Measurements from ENCODE around the gene LGALS7.
"Not testable (repeated sequence)": the region's sequence is repeated elsewhere in the genome, so short reads cannot be mapped to it uniquely, and the experiment has no call there.

The LGALS7 gene

DNA sequence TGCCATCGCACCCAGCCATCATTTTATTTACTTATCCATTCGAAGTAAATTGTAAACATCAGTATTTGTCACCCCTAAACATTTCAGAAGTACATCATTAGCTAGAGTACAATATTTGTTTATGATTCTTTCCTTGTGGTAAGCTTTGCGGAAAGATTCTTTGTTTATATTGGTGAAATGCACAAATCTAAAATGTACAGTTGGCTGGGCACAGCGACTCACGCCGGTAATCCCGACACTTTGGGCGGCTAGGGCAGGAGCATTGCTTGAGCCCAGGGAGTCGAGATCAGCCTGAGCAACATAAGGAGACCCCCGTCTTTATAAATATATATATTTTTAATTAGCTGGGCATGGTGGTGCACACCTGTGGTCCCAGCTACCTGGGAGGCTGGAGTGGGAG is 25.8 kb upstream of the LGALS7 start:
- no peak for DNase-seq

DNA sequence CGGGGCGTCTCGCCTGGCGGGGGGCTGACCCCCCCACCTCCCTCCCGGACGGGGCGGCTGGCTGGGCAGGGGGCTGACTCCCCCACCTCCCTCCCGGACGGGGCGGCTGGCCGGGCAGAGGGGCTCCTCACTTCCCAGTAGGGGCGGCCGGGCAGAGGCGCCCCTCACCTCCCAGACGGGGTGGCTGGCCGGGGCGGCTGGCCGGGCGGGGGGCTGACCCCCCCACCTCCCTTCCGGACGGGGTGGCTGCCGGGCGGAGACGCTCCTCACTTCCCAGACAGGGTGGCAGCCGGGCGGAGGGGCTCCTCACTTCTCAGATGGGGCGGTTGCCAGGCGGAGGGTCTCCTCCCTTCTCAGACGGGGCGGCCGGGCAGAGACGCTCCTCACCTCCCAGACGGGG is 24.5 kb upstream of the LGALS7 start:
- not testable (repeated sequence) for DNase-seq

GRCh38 chr19:38796154-38796553 is 22.8 kb upstream of the LGALS7 start:
- no peak for DNase-seq

GRCh38 chr19:38795549-38795948 is 22.2 kb upstream of the LGALS7 start:
- DNase-seq, result no peak

DNA sequence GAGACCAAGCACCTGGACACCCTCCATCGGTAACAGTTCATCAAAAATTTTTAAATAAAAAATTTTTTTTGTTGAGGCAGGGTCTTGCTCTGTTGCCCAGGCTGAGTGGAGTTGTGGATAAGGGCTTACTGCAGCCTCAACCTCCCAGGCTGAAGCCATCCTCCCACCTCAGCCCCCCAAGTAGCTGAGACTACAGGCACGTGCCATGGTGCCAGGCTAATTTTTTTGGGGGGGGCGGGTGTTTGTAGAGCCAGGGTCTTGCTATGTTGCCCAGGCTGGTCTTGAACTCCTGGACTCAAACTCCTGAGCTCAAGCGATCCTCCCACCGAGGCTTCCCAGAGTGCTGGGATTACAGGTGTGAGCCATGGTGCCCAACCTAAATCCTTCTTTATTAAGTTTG is 20.4 kb upstream of the LGALS7 start:
- no peak for DNase-seq

- DNase-seq, result no peak
These were observed 19.9 kb upstream of the LGALS7 start for GRCh38 chr19:38793177-38793576.

- DNase-seq, result peak in 4 of 6 experiments; percentile 12 to 31 (median 14)
These were observed 19.2 kb upstream of the LGALS7 start for GRCh38 chr19:38792250-38793111.

DNA sequence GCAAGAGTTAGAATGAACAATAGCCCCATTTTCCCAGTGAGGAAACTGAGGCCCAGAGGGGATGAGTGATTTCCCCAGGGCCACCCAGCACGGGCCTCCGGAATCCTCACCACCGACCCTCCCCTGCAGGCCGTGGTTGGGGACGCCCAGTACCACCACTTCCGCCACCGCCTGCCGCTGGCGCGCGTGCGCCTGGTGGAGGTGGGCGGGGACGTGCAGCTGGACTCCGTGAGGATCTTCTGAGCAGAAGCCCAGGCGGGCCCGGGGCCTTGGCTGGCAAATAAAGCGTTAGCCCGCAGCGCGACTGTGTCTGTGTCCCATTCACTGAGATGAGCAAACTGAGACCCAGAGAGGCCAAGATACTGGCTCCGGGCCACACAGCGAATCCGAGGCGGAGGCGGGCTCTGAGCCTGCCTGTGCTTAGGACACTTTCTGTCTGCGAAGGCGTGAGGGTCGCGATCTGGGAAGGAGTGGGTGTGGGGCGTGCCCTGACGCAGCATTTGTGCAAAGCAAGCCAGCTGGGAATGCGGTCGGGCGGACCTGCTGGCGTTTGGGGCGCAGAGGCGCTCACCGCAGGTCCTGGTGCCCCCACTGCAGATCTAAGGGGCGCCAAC is 18.2 kb upstream of the LGALS7 start:
- DNase-seq, result not testable (repeated sequence)

- DNase-seq, result not testable (repeated sequence)
These were observed 17.4 kb upstream of the LGALS7 start for GRCh38 chr19:38790507-38791403.

GRCh38 chr19:38788478-38789243 is 15.3 kb upstream of the LGALS7 start, which contains the start of gene LGALS7B:
LGALS7B (plus strand) TSS chr19:38789200; CDS start chr19:38789227, 27 bp downstream.
- DNase-seq, result no peak

GRCh38 chr19:38786572-38787265 is 13.4 kb upstream of the LGALS7 start:
- DNase-seq, result no peak

DNA sequence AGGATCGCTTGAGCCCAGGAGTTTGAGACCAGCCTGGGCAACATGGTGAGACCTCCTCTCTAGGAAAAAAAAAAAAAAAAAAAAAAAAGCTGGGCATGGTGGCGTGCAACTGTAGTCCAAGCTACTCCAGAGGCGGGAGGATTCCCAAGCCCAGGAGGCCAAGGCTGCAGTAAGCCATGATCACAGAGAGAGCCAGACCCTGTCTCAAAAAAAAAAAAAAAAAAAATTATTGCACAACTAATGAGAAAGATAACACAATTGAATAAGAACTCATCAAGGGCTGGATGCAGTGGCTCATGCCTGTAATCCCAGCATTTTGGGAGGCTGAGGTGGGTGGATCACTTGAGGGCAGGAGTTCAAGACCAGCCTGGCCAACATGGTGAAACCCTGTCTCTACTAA is 12.7 kb upstream of the LGALS7 start:
- DNase-seq, result not testable (repeated sequence)

- DNase-seq, result no peak
These were observed 11.9 kb upstream of the LGALS7 start for GRCh38 chr19:38785187-38785699.

DNA sequence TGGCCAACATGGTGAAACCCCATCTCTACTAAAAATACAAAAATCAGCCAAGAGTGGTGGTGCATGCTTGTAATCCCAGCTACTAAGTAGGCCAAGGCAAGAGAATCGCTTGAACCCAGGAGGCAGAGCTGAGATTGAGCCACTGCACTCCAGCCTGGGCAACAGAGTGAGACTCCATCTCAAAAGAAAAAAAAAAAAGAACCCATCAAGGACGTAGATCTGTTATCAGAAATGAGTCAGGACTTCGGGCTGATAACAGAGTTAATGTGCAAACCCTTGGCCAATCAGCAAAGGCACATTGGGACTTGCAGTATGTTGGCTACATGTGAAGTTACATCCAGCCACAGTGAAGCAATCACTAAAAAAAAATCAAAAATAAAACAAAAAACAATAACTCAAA is 10.9 kb upstream of the LGALS7 start:
- DNase-seq, result no peak

DNA sequence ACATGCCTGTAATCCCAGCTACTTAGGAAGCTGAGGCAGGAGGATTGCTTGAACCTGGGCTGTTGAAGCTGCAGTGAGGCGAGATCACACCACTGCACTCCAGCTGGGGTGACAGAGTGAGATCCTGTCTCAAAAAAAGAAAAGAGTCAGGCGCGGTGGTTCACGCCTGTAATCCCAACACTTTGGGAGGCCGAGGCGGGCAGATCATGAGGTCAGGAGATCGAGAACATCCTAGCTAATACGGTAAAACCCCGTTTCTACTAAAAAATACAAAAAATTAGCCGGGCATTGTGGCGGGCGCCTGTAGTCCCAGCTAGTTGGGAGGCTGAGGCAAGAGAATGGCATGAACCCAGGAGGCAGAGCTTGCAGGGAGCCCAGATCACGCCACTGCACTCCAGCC is 8.9 kb upstream of the LGALS7 start:
- DNase-seq, result not testable (repeated sequence)

DNA sequence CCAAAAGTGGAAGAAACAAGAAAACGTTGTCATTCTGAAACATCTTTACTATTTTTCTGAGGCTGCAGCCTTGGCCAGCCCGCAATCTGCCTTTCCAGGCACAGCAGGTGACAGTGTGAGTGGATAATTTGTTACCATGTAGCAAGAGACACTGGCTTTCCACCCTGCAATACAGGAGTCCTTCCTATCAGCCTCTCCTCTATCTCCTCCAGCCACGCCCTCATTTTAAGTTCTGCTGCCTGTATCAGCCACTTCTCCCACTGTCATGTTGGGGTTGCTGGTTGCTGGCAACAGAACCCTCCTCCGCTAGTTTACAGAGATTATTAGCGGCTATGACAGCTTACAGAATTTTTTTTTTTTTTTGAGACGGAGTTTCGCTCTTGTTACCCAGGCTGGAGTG is 7.7 kb upstream of the LGALS7 start:
- DNase-seq, result no peak

DNA sequence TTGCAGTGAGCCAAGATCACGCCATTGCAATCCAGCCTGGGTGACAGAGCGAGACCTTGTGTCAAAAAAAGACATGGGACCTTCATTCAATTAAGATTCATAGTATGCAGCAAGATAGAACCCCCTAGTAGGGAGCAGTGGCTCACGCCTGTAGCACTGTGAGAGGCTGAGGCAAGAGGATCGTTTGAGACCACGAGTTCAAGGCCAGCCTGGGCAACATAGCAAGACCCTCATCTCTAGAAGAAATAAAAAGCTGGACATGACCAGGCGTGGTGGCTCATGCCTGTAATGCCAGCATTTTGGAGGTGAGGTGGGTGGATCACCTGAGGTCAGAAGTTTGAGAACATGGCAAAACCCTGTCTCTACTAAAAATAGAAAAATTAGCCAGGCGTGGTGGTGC is 7.1 kb upstream of the LGALS7 start:
- DNase-seq, result no peak

DNA sequence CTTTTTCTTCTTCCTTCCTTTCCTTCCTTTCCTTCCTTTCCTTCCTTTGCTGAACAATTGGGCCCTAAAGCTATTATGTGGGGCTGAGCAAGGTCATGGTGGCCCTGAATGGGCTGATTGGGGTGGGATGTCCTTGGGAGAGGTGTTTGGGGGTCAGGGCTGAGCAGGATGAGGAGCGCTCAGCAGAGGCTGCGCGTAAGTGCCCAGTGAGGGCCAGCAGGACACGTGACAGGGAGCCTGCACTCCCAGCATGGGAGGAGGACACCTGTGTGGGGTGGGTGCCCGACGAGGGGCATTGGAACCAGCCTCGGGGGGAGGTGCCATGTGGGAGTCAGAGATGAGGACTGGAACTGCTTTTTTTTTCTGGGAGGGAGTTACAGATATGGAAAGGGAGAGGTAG is 5.4 kb upstream of the LGALS7 start:
- no peak for DNase-seq

DNA sequence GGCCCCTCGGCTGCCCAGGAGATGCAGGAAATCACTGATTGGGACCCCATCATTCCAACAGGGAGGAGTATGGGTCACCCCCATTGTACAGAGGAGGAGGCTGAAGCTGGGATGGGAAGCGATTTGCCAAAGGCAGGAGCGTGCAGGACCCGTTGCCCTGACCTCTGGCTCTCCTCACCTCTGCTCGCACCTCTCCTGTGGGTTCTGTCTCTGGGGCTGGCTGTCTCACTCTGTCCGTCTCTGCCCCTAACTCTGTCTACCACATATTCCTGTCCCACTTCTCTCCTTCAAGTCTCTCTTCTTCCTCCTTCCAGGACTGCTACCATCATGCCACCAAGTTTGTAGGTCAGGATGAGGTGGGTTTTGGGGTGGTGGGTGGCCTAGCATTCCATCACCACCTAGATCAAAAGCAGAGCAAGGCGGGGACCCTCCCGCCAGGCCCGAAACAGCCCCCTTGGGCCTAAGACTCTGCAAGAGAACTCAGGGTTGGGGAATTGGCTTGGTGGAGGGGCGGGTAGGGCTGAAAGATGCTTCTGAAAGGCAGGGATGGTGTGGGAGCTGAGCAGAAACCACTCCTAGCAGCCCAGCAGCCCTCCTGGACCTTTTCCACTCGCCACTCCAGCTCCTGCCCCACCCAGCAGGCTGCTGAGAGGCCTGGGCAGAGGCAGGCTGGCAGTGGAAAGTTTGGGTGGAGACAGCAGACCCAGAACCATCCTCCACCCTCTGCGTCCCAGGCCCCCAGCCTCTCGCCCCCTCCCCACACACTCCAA is 1.0 kb upstream of the LGALS7 start:
- DNase-seq, result no peak

DNA sequence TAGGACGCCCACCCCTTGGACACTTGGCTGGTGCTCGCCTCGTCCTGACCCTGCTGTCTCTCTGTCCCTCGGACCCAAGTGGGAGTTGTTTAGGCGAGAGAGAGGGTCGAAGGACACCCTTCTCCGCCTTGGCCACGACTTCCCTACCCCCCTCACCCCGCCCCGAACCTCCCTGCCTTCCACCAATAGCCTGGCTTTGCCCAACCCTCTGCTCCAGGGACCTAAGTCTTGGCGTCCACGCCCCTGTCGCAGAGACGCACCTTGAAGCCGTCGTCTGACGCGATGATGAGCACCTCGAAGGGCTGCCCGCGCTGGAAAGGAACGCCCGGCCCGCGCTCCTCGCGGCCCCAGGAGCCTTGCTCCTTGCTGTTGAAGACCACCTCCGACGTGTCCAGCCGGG is 1.7 kb downstream of the LGALS7 start:
- not testable (repeated sequence) for DNase-seq

GRCh38 chr19:38770949-38771275 is 2.4 kb downstream of the LGALS7 start:
- DNase-seq, result not testable (repeated sequence)

Measured in stimulated activated naive CD4-positive, alpha-beta T cell (primary cell).